ENCODE measurements around the gene RCBTB2. TPM values are rescaled to one million over a fixed set of nuclear protein-coding genes. Genes with fewer than 3 reads are reported as not detected.
A peak's percentile ranks its signal among the peaks of the same experiment; 100 is the strongest.

RCBTB2 gene
- total RNA-seq, 2 experiments from 2014 or later, result 1.1 to 1.6 TPM

- ChIA-PET POLR2A (no interaction called here), CTCF (interaction anchor here (0.8 to 2.6 kb wide), 5 partner anchors 9 to 168 kb away, joined by 3 to 7 read pairs (median 3); no protein-coding TSS in a partner anchor)
- Mint-ChIP-seq H3K27me3 (peaks cover 2% of the 10 kb centered on the region), H3K4me3 (no peak overlapping the region), H3K27ac (no peak overlapping the region), H3K9me3 (ENCODE audit: low read depth) (no peaks in the 10 kb centered on the region), H3K36me3 (ENCODE audit: low read depth) (no peaks in the 10 kb centered on the region), H3K4me1 (no peaks in the 10 kb centered on the region)
- DNase-seq, result no peak
- no peak for ATAC-seq
- intact Hi-C loops (cut with DNase I, micrococcal nuclease), result no loop called here
Observed at GRCh38 chr13:48542581-48543341, 9.9 kb upstream of the RCBTB2 start.

- no peak for ATAC-seq
- Mint-ChIP-seq H3K4me1 (no peaks in the 10 kb centered on the region), H3K36me3 (ENCODE audit: low read depth) (no peaks in the 10 kb centered on the region), H3K4me3 (no peak overlapping the region), H3K9me3 (ENCODE audit: low read depth) (no peaks in the 10 kb centered on the region), H3K27me3 (peaks cover 2% of the 10 kb centered on the region), H3K27ac (no peak overlapping the region)
- ChIA-PET CTCF (interaction anchor here (0.8 to 2.6 kb wide), 5 partner anchors 8 to 169 kb away, joined by 3 to 7 read pairs (median 3); no protein-coding TSS in a partner anchor), POLR2A (no interaction called here)
- intact Hi-C loops (cut with DNase I, micrococcal nuclease), result no loop called here
- no peak for DNase-seq
Observed at GRCh38 chr13:48542138-48542537, 9.3 kb upstream of the RCBTB2 start.

GRCh38 chr13:48539550-48539949, 6.7 kb upstream of the RCBTB2 start:
- Mint-ChIP-seq H3K27ac (no peak overlapping the region), H3K9me3 (ENCODE audit: low read depth) (peaks cover 1% of the 10 kb centered on the region), H3K4me1 (no peaks in the 10 kb centered on the region), H3K36me3 (ENCODE audit: low read depth) (no peaks in the 10 kb centered on the region), H3K4me3 (no peak overlapping the region), H3K27me3 (peaks cover 2% of the 10 kb centered on the region)
- POLR2A ChIA-PET, result no interaction called here
- ATAC-seq, result no peak
- DNase-seq, result no peak
- CTCF ChIA-PET, result no interaction called here
- intact Hi-C loops (cut with DNase I, micrococcal nuclease), result no loop called here

- peaks cover 10% of the 10 kb centered on the region for H3K4me1 Mint-ChIP-seq
- H3K9me3 Mint-ChIP-seq (ENCODE audit: low read depth), result peaks cover 1% of the 10 kb centered on the region
- intact Hi-C loops (cut with DNase I, micrococcal nuclease), result no loop called here
- POLR2A ChIA-PET, result no interaction called here
- H3K27ac Mint-ChIP-seq, result no peak overlapping the region
- no peaks in the 10 kb centered on the region for H3K27me3 Mint-ChIP-seq
- DNase-seq, result no peak
- no peak overlapping the region for H3K4me3 Mint-ChIP-seq
- CTCF ChIA-PET, result no interaction called here
- no peak for ATAC-seq
- no peaks in the 10 kb centered on the region for H3K36me3 Mint-ChIP-seq (ENCODE audit: low read depth)
Observed at GRCh38 chr13:48536621-48537250, 3.9 kb upstream of the RCBTB2 start.

GRCh38 chr13:48535766-48536165, 2.9 kb upstream of the RCBTB2 start:
- Mint-ChIP-seq H3K9me3 (ENCODE audit: low read depth) (peaks cover 1% of the 10 kb centered on the region), H3K4me3 (no peak overlapping the region), H3K27me3 (no peaks in the 10 kb centered on the region), H3K27ac (no peak overlapping the region), H3K36me3 (ENCODE audit: low read depth) (no peaks in the 10 kb centered on the region), H3K4me1 (peaks cover 19% of the 10 kb centered on the region)
- CTCF ChIA-PET, result interaction anchor here (0.6 kb wide), 1 partner anchor 42 kb away, joined by 3 read pairs; no protein-coding TSS in a partner anchor
- intact Hi-C loops (cut with DNase I, micrococcal nuclease), result no loop called here
- DNase-seq (no peak), ATAC-seq (no peak)
- POLR2A ChIA-PET, result no interaction called here

- Mint-ChIP-seq H3K9me3 (ENCODE audit: low read depth) (peaks cover 1% of the 10 kb centered on the region), H3K27ac (no peak overlapping the region), H3K27me3 (no peaks in the 10 kb centered on the region), H3K36me3 (ENCODE audit: low read depth) (no peaks in the 10 kb centered on the region), H3K4me1 (peaks cover 24% of the 10 kb centered on the region), H3K4me3 (no peak overlapping the region)
- intact Hi-C loops (cut with DNase I, micrococcal nuclease), result loop anchor here in 1 of 2 experiments (5.0 kb wide), 1 partner anchor 43 kb away; no protein-coding TSS in a partner anchor
- ChIA-PET POLR2A (no interaction called here), CTCF (interaction anchor here (0.6 to 1.9 kb wide), 3 partner anchors 8 to 386 kb away, joined by 3 to 7 read pairs (median 3); no protein-coding TSS in a partner anchor)
- ATAC-seq, result no peak
- DNase-seq, result no peak
Observed at GRCh38 chr13:48534911-48535501, 2.1 kb upstream of the RCBTB2 start.

GRCh38 chr13:48533961-48534600, 1.2 kb upstream of the RCBTB2 start:
- ChIA-PET CTCF (interaction anchor here (0.7 to 1.9 kb wide), 7 partner anchors 9 to 197 kb away, joined by 3 to 7 read pairs (median 3); no protein-coding TSS in a partner anchor), POLR2A (interaction anchor here (0.7 kb wide), 1 partner anchor 426 kb away, joined by 4 read pairs; no protein-coding TSS in a partner anchor)
- Mint-ChIP-seq H3K27me3 (no peaks in the 10 kb centered on the region), H3K36me3 (ENCODE audit: low read depth) (no peaks in the 10 kb centered on the region), H3K4me3 (peak overlapping the region; percentile 92), H3K9me3 (ENCODE audit: low read depth) (peaks cover 1% of the 10 kb centered on the region), H3K4me1 (peaks cover 24% of the 10 kb centered on the region), H3K27ac (peak overlapping the region; percentile 97)
- ATAC-seq, result no peak
- DNase-seq, result no peak
- intact Hi-C loops (cut with DNase I, micrococcal nuclease), result loop anchor here (2.0 to 5.0 kb wide), 8 partner anchors 29 to 963 kb away; partner anchors contain the start of genes CAB39L (in 1 of the 2), LPAR6 (in 1 of the 2), MED4 (in 1 of the 2) and SETDB2 (in 1 of the 2)

GRCh38 chr13:48532256-48532505, 699 bp downstream of the RCBTB2 start:
- no peak for DNase-seq

GRCh38 chr13:48531416-48532255, 1.2 kb downstream of the RCBTB2 start:
- Mint-ChIP-seq H3K36me3 (ENCODE audit: low read depth) (no peaks in the 10 kb centered on the region), H3K27ac (peak overlapping the region; percentile 97), H3K4me3 (peak overlapping the region; percentile 92), H3K27me3 (no peaks in the 10 kb centered on the region), H3K4me1 (peaks cover 24% of the 10 kb centered on the region), H3K9me3 (ENCODE audit: low read depth) (peaks cover 1% of the 10 kb centered on the region)
- no peak for ATAC-seq
- ChIA-PET CTCF (interaction anchor here (0.6 kb wide), 1 partner anchor 576 kb away, joined by 3 read pairs; no protein-coding TSS in a partner anchor), POLR2A (no interaction called here)
- intact Hi-C loops (cut with DNase I, micrococcal nuclease), result loop anchor here (1.0 to 5.0 kb wide), 12 partner anchors 26 to 965 kb away; partner anchors contain the start of genes CAB39L (in 1 of the 2), LPAR6 (in 1 of the 2), MED4 (in 1 of the 2) and NUDT15 (in 1 of the 2)
- DNase-seq, result peak; percentile 29

More at GRCh38 chr13:48532256-48532505, 699 bp downstream of the RCBTB2 start:
- intact Hi-C loops (cut with DNase I, micrococcal nuclease), result loop anchor here (1.0 to 5.0 kb wide), 12 partner anchors 27 to 965 kb away; partner anchors contain the start of genes CAB39L (in 1 of the 2), LPAR6 (in 1 of the 2), MED4 (in 1 of the 2) and NUDT15 (in 1 of the 2)
- no peaks in the 10 kb centered on the region for H3K27me3 Mint-ChIP-seq
- peaks cover 1% of the 10 kb centered on the region for H3K9me3 Mint-ChIP-seq (ENCODE audit: low read depth)
- ATAC-seq, result peak; percentile 38
- POLR2A ChIA-PET, result interaction anchor here (0.8 to 1.0 kb wide), 3 partner anchors 129 to 578 kb away, joined by 3 to 4 read pairs (median 4); partner anchors contain the start of gene FNDC3A
- no peaks in the 10 kb centered on the region for H3K36me3 Mint-ChIP-seq (ENCODE audit: low read depth)
- peak overlapping the region; percentile 92 for H3K4me3 Mint-ChIP-seq
- CTCF ChIA-PET, result interaction anchor here (0.9 to 1.3 kb wide), 3 partner anchors 30 to 405 kb away, joined by 3 to 6 read pairs (median 3); no protein-coding TSS in a partner anchor
- H3K27ac Mint-ChIP-seq, result peak overlapping the region; percentile 97
- peaks cover 24% of the 10 kb centered on the region for H3K4me1 Mint-ChIP-seq

- no peaks in the 10 kb centered on the region for H3K36me3 Mint-ChIP-seq (ENCODE audit: low read depth)
- H3K4me3 Mint-ChIP-seq, result peak overlapping the region; percentile 92
- H3K27ac Mint-ChIP-seq, result peak overlapping the region; percentile 97
- H3K4me1 Mint-ChIP-seq, result peaks cover 24% of the 10 kb centered on the region
- H3K9me3 Mint-ChIP-seq (ENCODE audit: low read depth), result no peaks in the 10 kb centered on the region
- POLR2A ChIA-PET, result no interaction called here
- no peak for DNase-seq
- no peak for ATAC-seq
- intact Hi-C loops (cut with DNase I, micrococcal nuclease), result loop anchor here in 1 of 2 experiments (5.0 kb wide), 1 partner anchor 39 kb away; no protein-coding TSS in a partner anchor
- CTCF ChIA-PET, result no interaction called here
- H3K27me3 Mint-ChIP-seq, result no peaks in the 10 kb centered on the region
Observed at GRCh38 chr13:48530833-48531232, 2.0 kb downstream of the RCBTB2 start.
